ENCODE data around the gene BCL2L2. TPM values are rescaled to one million over a fixed set of nuclear protein-coding genes. Genes with fewer than 3 reads are reported as not detected.

BCL2L2 gene
- total RNA-seq, 2 donors from 2014 or later = 26.2 to 42.7 TPM

DNA sequence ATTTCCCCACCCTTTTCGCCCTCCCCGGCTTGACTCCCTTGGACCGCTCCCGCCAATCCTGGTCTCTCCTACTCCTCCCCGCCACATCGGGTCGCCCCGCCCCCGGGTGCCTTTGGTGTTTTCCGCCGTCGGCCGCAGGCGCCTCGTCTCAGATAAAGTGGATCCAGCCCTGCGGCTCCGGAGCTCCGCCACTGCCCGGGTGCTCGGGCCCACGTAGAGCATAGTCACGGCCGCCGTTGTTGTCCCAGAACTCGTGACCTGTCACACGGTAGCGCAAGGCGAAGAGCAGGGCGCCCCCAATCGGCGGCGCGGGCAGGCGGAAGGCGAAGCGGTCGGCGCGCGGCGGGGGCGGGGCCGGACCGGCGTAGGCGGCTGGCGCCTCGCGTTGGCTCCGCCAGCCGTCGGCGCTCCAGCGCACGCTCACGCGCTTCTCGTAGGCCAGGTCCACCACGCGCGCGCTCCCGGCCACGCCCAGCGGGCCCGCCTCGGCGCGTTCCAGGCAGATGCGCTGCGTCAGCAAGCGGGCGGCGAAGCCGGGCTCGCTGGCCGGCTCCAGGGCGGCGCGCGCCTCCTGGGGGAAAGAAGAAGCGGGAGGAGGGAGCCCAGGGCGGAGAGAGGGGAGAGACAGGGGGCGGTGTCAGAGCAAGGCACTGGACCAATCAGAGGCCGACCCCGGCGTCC, 5.2 kb upstream of the BCL2L2 start:
- Histone ChIP-seq H3K36me3 (no peaks in the 10 kb centered on the region), H3K27ac (peak overlapping the region; percentile 97), H3K9me3 (no peaks in the 10 kb centered on the region), H3K4me3 (peak overlapping the region; percentile 70), H3K27me3 (no peaks in the 10 kb centered on the region), H3K9ac (ENCODE audit: low read depth in 2 of 2, low read length in 2 of 2) (peak overlapping the region; percentile 74 to 95), H3K4me1 (no peaks in the 10 kb centered on the region)
- peak; percentile 96 for DNase-seq
- TF ChIP-seq, protein P1, sequence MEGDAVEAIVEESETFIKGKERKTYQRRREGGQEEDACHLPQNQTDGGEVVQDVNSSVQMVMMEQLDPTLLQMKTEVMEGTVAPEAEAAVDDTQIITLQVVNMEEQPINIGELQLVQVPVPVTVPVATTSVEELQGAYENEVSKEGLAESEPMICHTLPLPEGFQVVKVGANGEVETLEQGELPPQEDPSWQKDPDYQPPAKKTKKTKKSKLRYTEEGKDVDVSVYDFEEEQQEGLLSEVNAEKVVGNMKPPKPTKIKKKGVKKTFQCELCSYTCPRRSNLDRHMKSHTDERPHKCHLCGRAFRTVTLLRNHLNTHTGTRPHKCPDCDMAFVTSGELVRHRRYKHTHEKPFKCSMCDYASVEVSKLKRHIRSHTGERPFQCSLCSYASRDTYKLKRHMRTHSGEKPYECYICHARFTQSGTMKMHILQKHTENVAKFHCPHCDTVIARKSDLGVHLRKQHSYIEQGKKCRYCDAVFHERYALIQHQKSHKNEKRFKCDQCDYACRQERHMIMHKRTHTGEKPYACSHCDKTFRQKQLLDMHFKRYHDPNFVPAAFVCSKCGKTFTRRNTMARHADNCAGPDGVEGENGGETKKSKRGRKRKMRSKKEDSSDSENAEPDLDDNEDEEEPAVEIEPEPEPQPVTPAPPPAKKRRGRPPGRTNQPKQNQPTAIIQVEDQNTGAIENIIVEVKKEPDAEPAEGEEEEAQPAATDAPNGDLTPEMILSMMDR (IDR thresholded peaks at IDR 0.05) = peak; percentile 58
- intact Hi-C loops (cut with DNase I) = no loop called here

DNA sequence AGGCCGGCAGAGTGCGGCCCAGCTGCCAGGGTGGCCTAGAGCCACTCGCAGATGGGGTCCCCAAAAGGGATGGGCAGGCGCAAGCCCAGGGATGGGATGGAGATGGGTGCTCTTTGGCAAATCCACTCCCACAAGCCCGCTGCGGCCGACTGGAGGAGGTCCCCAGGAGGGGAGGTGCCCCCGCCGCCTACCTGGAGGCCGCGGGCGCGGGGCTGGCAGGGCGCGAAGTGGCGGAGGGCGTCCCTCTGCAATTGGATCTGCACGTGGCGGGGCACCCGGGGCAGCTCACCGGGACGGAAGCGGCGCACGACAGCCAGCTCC, 4.7 kb upstream of the BCL2L2 start:
- DNase-seq = no peak
- Histone ChIP-seq H3K27ac (peak overlapping the region; percentile 97), H3K9me3 (no peaks in the 10 kb centered on the region), H3K4me3 (peak overlapping the region; percentile 70), H3K27me3 (no peaks in the 10 kb centered on the region), H3K4me1 (no peaks in the 10 kb centered on the region), H3K36me3 (no peaks in the 10 kb centered on the region), H3K9ac (ENCODE audit: low read depth in 2 of 2, low read length in 2 of 2) (peak overlapping the region; percentile 74 to 95)
- intact Hi-C loops (cut with DNase I) = no loop called here
- TF ChIP-seq, protein P1 (IDR thresholded peaks at IDR 0.05) = no peak

DNA sequence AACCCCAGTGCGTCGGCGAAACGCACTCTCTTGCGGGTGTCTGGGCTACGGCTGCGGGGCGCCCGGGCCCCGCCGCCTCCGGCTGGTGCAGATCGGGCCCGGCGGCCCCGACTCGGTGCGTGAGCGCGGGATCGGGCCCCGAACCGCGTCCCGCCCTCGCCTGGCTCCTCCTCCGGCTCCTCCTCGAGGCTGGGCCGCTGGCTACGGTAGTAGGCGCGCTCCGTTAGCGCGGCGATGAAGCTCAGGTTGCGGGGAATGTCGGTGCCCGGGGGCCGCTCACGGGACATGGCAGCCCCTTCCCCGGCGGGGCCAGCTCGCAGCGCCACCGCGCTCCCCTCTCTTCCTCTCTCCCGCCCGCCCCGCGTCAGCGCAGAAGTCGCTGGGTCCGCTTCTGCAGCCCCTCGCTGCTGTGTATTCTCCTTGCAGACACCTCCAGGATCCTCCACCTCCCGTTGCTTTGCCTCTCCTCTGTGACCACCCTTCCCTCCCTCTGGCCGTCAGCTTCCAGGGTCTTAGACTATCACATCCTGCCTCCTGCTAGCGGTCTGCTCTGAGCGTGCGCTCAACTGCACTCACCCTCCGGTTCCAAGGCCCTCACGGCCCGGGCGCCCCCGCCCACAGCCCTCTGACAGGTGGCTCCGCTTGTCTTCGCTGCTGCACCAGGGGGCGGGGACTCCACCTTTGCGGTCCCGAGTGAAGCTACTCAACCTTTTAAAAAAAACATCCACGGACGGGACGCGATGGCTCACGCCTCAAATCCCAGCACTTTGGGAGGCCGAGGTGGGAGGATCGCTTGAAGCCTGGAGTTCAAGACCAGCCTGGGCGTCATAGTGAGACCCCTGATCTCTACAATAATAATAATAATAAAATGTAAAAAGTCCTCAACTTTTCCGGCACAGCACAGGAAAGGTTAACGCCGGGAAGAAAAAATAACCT, 4.1 kb upstream of the BCL2L2 start, which contains the start of gene PPP1R3E:
TSS of gene PPP1R3E (minus strand) at position 570 of the 936 bp plus-strand sequence. CDS start at position 287, 283 bp downstream.
- H3K9ac ChIP-seq (ENCODE audit: low read depth in 2 of 2, low read length in 2 of 2) = peak within 1 kb of the TSS; percentile 74 to 95
- H3K36me3 ChIP-seq = no peaks in the 10 kb centered on the region
- TF ChIP-seq, protein P1 (IDR thresholded peaks at IDR 0.05) = no peak
- no peaks in the 10 kb centered on the region for H3K9me3 ChIP-seq
- peaks cover under 1% of the 10 kb centered on the region for H3K4me1 ChIP-seq
- peak within 1 kb of the TSS; percentile 97 for H3K27ac ChIP-seq
- DNase-seq = peak; percentile 82
- intact Hi-C loops (cut with DNase I) = no loop called here
- no peaks in the 10 kb centered on the region for H3K27me3 ChIP-seq
- peak within 1 kb of the TSS; percentile 70 for H3K4me3 ChIP-seq

DNA sequence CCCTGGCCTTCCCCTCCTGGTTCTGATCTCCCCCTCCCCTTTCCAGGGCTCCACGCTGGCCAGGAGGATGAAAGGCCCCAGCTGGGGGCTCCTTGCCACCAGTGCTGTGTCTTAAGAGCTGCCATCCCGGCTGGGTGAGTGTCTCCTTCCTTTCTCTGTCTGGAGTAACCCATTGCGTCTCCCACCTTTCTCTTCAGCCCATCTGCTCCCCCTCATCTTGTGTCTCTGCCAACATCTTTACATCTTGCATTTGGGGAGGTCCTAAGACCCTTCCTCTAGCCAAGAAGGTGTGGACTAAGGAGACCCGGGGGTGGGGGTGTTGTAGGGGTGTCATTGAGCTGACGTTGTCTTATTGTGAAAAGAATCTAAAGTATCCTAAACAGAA, 505 bp downstream of the BCL2L2 start:
- H3K36me3 ChIP-seq = no peaks in the 10 kb centered on the region
- H3K4me1 ChIP-seq = peaks cover 17% of the 10 kb centered on the region
- DNase-seq = no peak
- H3K9me3 ChIP-seq = no peaks in the 10 kb centered on the region
- TF ChIP-seq, protein P1 (IDR thresholded peaks at IDR 0.05) = no peak
- H3K4me3 ChIP-seq = peak overlapping the region; percentile 70
- peak overlapping the region; percentile 89 to 99 for H3K9ac ChIP-seq (ENCODE audit: low read depth in 2 of 2, low read length in 2 of 2)
- intact Hi-C loops (cut with DNase I) = no loop called here
- H3K27me3 ChIP-seq = no peaks in the 10 kb centered on the region
- H3K27ac ChIP-seq = peak overlapping the region; percentile 91

DNA sequence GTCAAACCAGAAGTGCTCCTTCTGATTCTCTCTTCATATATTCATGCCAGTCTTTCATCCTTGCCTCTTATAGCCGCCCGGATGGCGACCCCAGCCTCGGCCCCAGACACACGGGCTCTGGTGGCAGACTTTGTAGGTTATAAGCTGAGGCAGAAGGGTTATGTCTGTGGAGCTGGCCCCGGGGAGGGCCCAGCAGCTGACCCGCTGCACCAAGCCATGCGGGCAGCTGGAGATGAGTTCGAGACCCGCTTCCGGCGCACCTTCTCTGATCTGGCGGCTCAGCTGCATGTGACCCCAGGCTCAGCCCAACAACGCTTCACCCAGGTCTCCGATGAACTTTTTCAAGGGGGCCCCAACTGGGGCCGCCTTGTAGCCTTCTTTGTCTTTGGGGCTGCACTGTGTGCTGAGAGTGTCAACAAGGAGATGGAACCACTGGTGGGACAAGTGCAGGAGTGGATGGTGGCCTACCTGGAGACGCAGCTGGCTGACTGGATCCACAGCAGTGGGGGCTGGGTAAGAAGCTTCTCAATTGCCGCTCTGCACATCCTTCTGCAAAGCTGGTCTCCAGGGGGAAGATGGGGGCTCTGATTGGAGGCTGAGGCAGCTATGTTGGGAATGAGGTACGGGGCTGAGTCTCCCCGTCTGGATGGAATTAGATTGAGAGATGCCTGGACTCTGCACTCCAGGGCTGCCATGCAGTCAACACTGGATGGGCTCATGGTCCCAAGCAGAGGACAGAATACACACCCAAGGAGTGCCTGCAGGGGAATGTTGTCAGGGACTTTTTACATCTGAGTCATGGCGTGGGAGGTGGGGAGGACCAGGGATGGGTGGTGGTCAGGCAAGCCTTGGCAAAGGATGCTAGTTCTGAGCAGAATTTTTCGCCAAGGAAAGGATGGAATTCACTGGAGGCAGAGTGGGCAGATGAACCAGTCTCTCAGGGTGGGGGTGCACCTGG, 1.3 kb downstream of the BCL2L2 start:
- H3K27ac ChIP-seq = peak overlapping the region; percentile 91
- DNase-seq = no peak
- H3K4me3 ChIP-seq = peak overlapping the region; percentile 70
- peaks cover 17% of the 10 kb centered on the region for H3K4me1 ChIP-seq
- no peaks in the 10 kb centered on the region for H3K36me3 ChIP-seq
- H3K27me3 ChIP-seq = no peaks in the 10 kb centered on the region
- TF ChIP-seq, protein P1 (IDR thresholded peaks at IDR 0.05) = no peak
- intact Hi-C loops (cut with DNase I) = no loop called here
- peak overlapping the region; percentile 89 to 99 for H3K9ac ChIP-seq (ENCODE audit: low read depth in 2 of 2, low read length in 2 of 2)
- no peaks in the 10 kb centered on the region for H3K9me3 ChIP-seq

Measured in colonic mucosa (tissue), 4 donors.